Measurements from ENCODE around the gene ATF7. TPM values are rescaled to one million over a fixed set of nuclear protein-coding genes. Genes with fewer than 3 reads are reported as not detected.

Gene ATF7
- total RNA-seq, 4 donors from 2014 or later = 25.6 to 38.0 (median 29.8) TPM

GRCh38 chr12:53516758-53517455 lies 109.3 kb downstream of the ATF7 start:
- Histone ChIP-seq H3K36me3 (peaks cover 0 to 97% (median 0%) of the 10 kb centered on the region in 3 donors), H3K9me3 (no peaks in the 10 kb centered on the region), H3K4me3 (no peak overlapping the region), H3K27me3 (no peaks in the 10 kb centered on the region), H3K27ac (no peak overlapping the region), H3K4me1 (no peaks in the 10 kb centered on the region)
- no peak for DNase-seq
- TF ChIP-seq POLR2A (IDR thresholded peaks at IDR 0.05) (no peak), CTCF (IDR thresholded peaks at IDR 0.05) (no peak)

GRCh38 chr12:53515291-53515680 lies 110.9 kb downstream of the ATF7 start:
- Histone ChIP-seq H3K27me3 (no peaks in the 10 kb centered on the region), H3K4me3 (no peak overlapping the region), H3K36me3 (peaks cover 0 to 92% (median 0%) of the 10 kb centered on the region in 3 donors), H3K27ac (no peak overlapping the region), H3K9me3 (no peaks in the 10 kb centered on the region), H3K4me1 (no peaks in the 10 kb centered on the region)
- no peak for TF ChIP-seq CTCF (IDR thresholded peaks at IDR 0.05)
- DNase-seq = no peak

- no peaks in the 10 kb centered on the region for H3K4me1 ChIP-seq
- no peaks in the 10 kb centered on the region for H3K9me3 ChIP-seq
- no peaks in the 10 kb centered on the region for H3K27me3 ChIP-seq
- TF ChIP-seq CTCF (IDR thresholded peaks at IDR 0.05) (no peak), POLR2A (IDR thresholded peaks at IDR 0.05) (no peak)
- H3K4me3 ChIP-seq = no peak overlapping the region
- H3K27ac ChIP-seq = no peak overlapping the region
- H3K36me3 ChIP-seq = peaks cover 0 to 88% (median 0%) of the 10 kb centered on the region in 3 donors
- no peak for DNase-seq
Observed at GRCh38 chr12:53514628-53515290, 111.4 kb downstream of the ATF7 start.

- Histone ChIP-seq H3K9me3 (no peaks in the 10 kb centered on the region), H3K27ac (no peak overlapping the region), H3K36me3 (peaks cover 0 to 79% (median 0%) of the 10 kb centered on the region in 3 donors), H3K27me3 (no peaks in the 10 kb centered on the region), H3K4me1 (peaks cover 0 to 1% (median 0%) of the 10 kb centered on the region in 4 donors), H3K4me3 (no peak overlapping the region)
- TF ChIP-seq POLR2A (IDR thresholded peaks at IDR 0.05) (no peak), CTCF (IDR thresholded peaks at IDR 0.05) (no peak)
- DNase-seq = no peak
Observed at GRCh38 chr12:53513712-53514410, 112.3 kb downstream of the ATF7 start.

GRCh38 chr12:53510181-53510812 lies 115.9 kb downstream of the ATF7 start:
- DNase-seq = no peak
- Histone ChIP-seq H3K4me1 (peaks cover 0 to 4% (median 0%) of the 10 kb centered on the region in 4 donors), H3K27me3 (no peaks in the 10 kb centered on the region), H3K4me3 (no peak overlapping the region), H3K27ac (no peak overlapping the region), H3K36me3 (peaks cover 0 to 63% (median 0%) of the 10 kb centered on the region in 3 donors), H3K9me3 (no peaks in the 10 kb centered on the region)
- TF ChIP-seq POLR2A (IDR thresholded peaks at IDR 0.05) (no peak), CTCF (IDR thresholded peaks at IDR 0.05) (no peak)
